Measurements from ENCODE around the gene PALD1.
"Not testable (repeated sequence)": the region's sequence is repeated elsewhere in the genome, so short reads cannot be mapped to it uniquely, and the experiment has no call there.

Gene PALD1

GRCh38 chr10:70480239-70480861 is 1.8 kb downstream of the PALD1 start:
- in situ Hi-C loops (cut with HindIII; ENCODE audit: low sequenced_read_pairs): no loop called here

GRCh38 chr10:70481105-70481504 is 2.5 kb downstream of the PALD1 start:
- in situ Hi-C loops (cut with HindIII; ENCODE audit: low sequenced_read_pairs): no loop called here

- in situ Hi-C loops (cut with HindIII; ENCODE audit: low sequenced_read_pairs): no loop called here
Observed at GRCh38 chr10:70481831-70482530, 3.4 kb downstream of the PALD1 start.

GRCh38 chr10:70482982-70483760 is 4.6 kb downstream of the PALD1 start:
- in situ Hi-C loops (cut with HindIII; ENCODE audit: low sequenced_read_pairs): no loop called here

- in situ Hi-C loops (cut with HindIII; ENCODE audit: low sequenced_read_pairs): not testable (repeated sequence)
Observed at GRCh38 chr10:70483872-70484271, 5.3 kb downstream of the PALD1 start.

DNA sequence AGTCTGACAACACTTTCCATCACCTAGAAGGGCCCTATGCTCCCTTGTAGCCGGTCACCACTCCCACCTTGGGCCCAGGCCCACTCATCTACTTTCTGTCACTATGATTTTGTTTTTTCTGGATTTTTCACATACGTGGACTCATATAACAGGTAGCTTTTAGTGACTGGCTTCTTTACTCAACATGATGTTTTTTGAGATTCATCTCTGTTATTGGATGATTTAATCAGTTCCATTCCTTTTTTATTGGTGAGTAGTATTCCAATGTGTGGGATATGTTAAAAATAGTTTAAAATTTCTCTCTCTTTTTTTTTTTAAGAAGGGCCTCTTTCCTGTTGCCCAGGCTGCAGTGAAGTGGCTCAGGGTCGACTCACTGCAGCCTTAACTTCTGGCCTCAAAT is 9.3 kb downstream of the PALD1 start:
- in situ Hi-C loops (cut with HindIII; ENCODE audit: low sequenced_read_pairs): no loop called here

DNA sequence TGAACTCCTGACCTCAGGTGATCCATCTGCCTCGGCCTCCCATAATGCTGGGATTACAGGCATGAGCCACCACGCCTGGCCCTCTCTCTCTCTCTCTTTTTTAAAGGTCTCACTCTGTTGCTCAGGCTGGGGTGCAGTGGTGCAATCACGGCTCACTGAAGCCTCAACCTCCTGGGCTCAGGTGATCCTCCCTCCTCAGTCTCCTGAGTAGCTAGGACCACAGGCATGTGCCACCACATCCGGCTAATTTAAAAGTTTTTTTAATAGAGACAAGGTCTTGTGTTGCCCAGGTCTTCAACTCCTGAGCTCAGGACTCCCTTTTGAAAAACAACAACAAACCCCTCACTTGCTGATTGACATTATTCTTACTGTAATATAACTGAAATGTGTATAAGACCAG is 11.6 kb downstream of the PALD1 start:
- in situ Hi-C loops (cut with HindIII; ENCODE audit: low sequenced_read_pairs): no loop called here

DNA sequence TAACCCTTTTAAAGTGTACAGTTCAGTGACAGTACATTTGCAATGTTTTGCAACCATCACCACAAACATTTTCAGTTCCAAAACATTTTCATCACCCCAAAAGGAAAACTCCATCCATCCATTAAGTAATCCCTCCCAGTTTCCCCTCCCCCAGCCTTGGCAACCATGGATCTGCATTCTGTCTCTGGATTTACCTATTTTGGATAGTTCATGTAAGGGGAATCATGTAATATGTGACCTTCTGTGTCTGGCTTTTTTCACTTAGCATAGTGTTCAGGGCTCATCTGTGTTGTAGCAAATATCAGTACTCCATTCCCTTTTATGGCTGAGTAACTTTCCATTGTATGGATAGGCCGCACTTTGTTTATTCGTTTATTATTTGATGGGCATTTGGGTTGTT is 13.0 kb downstream of the PALD1 start:
- in situ Hi-C loops (cut with HindIII; ENCODE audit: low sequenced_read_pairs): no loop called here

- in situ Hi-C loops (cut with HindIII; ENCODE audit: low sequenced_read_pairs): no loop called here
Observed at GRCh38 chr10:70492786-70493659, 14.5 kb downstream of the PALD1 start.

DNA sequence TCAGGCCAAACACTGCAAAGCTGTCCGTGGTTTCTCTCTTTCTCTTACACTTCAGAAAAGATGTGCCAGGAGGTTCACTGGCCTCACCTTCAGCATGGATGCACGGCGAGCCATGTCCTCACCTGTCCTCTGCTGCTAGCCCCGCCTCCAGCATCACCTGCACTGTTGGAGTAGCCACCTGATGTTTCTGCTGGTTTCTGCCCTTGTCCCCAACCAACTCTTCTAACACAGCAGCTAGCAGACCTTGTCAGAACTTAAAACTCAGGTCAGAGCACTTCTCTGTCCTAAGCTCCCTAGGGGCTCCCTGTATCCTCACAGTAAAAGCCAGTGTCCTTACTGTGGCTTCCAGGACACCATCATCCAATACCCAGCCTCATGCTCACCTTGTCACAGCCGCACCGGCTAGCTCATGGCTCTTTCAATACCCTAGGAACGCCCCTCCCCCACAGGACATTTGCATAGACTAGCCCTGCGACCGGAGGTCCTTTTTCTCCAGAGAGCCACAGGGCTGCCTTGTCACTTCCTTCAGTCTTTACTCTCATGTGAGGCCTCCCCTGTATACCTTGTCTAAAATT is 15.2 kb downstream of the PALD1 start:
- in situ Hi-C loops (cut with HindIII; ENCODE audit: low sequenced_read_pairs): no loop called here

- in situ Hi-C loops (cut with HindIII; ENCODE audit: low sequenced_read_pairs): no loop called here
Observed at GRCh38 chr10:70494536-70494935, 16.0 kb downstream of the PALD1 start.

- in situ Hi-C loops (cut with HindIII; ENCODE audit: low sequenced_read_pairs): no loop called here
Observed at GRCh38 chr10:70494966-70495365, 16.4 kb downstream of the PALD1 start.

DNA sequence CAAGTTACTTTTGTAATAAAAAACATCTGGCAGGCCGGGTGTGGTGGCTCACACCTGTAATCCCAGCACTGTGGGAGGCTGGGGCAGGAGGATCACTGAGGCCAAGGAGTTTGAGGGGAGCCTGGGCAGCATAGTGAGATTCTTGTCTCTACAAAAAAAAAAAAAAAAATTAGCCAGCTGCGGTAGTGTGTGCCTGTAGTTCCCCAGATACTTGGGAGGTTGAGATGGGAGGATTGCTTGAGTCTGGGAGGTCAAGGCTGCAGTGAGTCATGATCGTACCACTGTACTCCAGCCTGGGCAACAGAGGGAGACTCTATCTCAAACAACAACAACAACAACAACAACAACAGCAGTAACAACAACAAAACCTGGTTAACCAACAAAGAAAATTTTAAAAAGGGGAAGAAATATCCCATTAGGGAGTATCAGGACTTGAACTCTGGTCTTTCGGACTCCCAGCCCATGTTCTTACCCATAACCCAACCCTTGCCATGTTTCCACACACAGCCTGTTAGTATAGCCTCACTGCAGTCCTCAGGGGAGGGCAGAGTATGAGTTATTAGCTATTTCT is 17.2 kb downstream of the PALD1 start:
- in situ Hi-C loops (cut with HindIII; ENCODE audit: low sequenced_read_pairs): no loop called here

GRCh38 chr10:70496341-70497119 is 18.0 kb downstream of the PALD1 start:
- in situ Hi-C loops (cut with HindIII; ENCODE audit: low sequenced_read_pairs): no loop called here

DNA sequence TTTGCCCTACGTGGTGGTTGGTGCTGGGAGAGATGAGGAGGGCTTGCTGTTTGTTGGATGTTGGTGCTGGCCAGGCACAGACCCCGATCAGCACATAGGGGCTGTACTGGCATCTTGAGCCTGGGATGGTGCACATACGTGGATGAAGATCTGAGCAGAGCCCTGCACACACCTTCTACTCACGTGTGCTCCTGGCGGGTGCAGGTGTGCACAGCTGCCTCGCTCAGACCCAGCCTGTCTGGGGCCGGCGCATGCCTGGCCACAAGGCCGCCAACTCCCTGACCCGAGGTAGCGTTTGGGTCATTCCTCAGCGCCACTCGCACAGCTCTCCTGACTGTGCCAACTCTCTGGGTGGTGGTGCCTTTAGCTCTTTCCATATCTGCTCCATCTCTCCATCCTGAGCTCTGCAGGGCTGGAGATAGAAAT is 18.6 kb downstream of the PALD1 start:
- in situ Hi-C loops (cut with HindIII; ENCODE audit: low sequenced_read_pairs): no loop called here

DNA sequence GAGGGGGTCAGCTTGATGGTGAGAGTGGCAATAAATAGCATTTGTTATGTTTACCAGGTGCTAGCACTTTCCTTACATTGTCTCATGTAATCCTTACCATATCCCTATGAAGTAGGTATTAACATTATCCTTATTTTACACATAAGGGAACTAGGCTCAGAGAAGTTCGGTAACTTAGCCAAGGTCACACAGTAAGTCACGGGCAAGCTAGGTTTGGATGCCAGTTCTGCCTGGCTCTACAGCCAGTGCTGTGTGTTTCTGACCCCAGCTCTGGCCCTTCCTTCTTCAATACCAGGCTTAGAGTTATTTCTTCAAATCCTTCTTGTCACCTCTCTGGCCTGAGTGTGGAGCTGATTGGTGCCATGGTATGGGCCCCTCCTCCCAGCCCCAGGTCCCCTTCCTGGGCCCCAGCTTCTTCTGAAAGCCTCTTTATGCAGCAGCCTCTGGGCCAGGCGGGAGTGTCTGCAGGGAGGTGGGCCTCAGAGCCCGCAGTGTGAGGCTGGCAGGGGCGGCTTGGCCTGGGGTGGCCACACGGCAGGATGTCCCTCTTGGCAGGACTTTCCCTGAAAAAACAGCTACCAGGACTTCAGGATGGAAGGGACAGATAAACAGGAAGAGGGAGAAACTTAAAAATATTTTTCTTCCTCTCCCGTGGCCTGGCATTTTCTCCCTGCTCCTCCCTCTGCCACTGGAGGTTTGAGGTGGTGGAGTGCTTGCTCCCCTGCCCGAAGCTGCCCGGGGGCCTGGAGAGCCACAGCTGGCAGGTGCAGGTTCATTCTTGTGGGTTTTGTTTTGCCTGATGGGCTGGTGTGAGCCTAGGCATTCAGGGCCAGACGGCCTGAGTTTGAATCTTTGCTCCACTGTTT is 20.6 kb downstream of the PALD1 start:
- in situ Hi-C loops (cut with HindIII; ENCODE audit: low sequenced_read_pairs): no loop called here

- in situ Hi-C loops (cut with HindIII; ENCODE audit: low sequenced_read_pairs): no loop called here
Observed at GRCh38 chr10:70499836-70500167, 21.2 kb downstream of the PALD1 start.

- in situ Hi-C loops (cut with HindIII; ENCODE audit: low sequenced_read_pairs): no loop called here
Observed at GRCh38 chr10:70500368-70500767, 21.8 kb downstream of the PALD1 start.

DNA sequence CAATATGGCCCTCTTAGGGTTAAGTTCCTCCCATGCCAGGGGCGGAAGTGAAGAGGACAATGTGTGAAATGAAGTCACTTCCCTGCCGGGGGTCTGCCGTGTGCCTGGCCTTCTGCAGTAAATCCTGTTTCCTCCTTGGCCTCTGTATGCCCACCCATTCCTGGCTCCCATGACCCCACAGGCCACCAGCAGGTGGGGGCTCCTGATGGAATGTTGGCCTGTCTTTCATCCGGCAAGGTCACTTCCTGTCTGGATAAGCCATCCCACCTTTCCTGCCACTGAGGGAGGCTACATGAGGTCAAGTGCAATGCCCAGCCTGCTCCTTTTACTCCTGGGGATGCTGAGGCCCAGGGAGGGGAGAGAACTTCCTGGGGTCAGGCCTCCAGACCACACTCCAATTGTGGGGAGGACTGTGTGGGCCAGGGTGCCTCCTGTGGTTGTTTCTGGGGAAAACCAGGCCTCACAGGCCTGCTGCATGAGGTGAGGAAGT is 22.3 kb downstream of the PALD1 start:
- in situ Hi-C loops (cut with HindIII; ENCODE audit: low sequenced_read_pairs): no loop called here
